Natural killer cell (primary cell): ENCODE data around the gene TNNT2. TPM values are rescaled to one million over a fixed set of nuclear protein-coding genes. Genes with fewer than 3 reads are reported as not detected.

ENCODE experiments used
- ATAC-seq, 3 donors: fragments of 150-1000 bp in 2 of 3; fragments of 200-7000 bp in 1 of 3; cut with Tn5 transposase; 1 replicate in 1 of 3; 2 replicates in 2 of 3; pipeline ENCODE4 v1.10.0; 2021; ENCODE audit warnings: mild to moderate bottlenecking in 2 of 3, moderate library complexity in 2 of 3
- DNase-seq, 2 donors: peaks; one replicate each; pipeline versions ENCODE4 v3.0.0 to v3.0.0-alpha.2; 2013 to 2021; ENCODE audit warnings: mixed read lengths in 1 of 2
- H3K27ac ChIP-seq: one replicate; pipeline ENCODE4 v1.5.1; 2013; ENCODE audit warnings: mild to moderate bottlenecking, low read length
- H3K27me3 ChIP-seq: one replicate; pipeline ENCODE4 v1.6.1; 2013; ENCODE audit warnings: low read length; ENCODE audit not compliant: control insufficient read depth, insufficient read depth
- H3K36me3 ChIP-seq: one replicate; pipeline ENCODE4 v1.6.1; 2013; ENCODE audit warnings: low read length; ENCODE audit not compliant: control insufficient read depth, insufficient read depth
- H3K4me1 ChIP-seq: one replicate; pipeline ENCODE4 v1.6.1; 2013; ENCODE audit warnings: low read length; ENCODE audit not compliant: control insufficient read depth, insufficient read depth
- H3K4me3 ChIP-seq: one replicate; pipeline ENCODE4 v1.5.1; 2013; ENCODE audit warnings: low read length
- H3K9me3 ChIP-seq: one replicate; pipeline ENCODE4 v1.6.1; 2013; ENCODE audit warnings: low read length; ENCODE audit not compliant: control insufficient read depth, insufficient read depth
- H3K27ac Mint-ChIP-seq, 2 donors: one replicate each; pipeline ENCODE4 v1.8.0; 2022; ENCODE audit warnings: mild to moderate bottlenecking in 2 of 2, mixed read lengths in 2 of 2, moderate library complexity in 1 of 2
- H3K27me3 Mint-ChIP-seq, 2 donors: one replicate each; pipeline ENCODE4 v1.8.0; 2022; ENCODE audit warnings: low read depth in 2 of 2, mixed read lengths in 2 of 2
- H3K36me3 Mint-ChIP-seq: one replicate; pipeline ENCODE4 v1.8.0; 2022; ENCODE audit warnings: mixed read lengths
- H3K4me1 Mint-ChIP-seq, 2 donors: one replicate each; pipeline ENCODE4 v1.8.0; 2022; ENCODE audit warnings: mixed read lengths in 2 of 2
- H3K4me3 Mint-ChIP-seq: one replicate; pipeline ENCODE4 v1.8.0; 2022; ENCODE audit warnings: mild to moderate bottlenecking, moderate library complexity, mixed read lengths
- H3K9me3 Mint-ChIP-seq, 2 donors: one replicate each; pipeline ENCODE4 v1.8.0; 2022; ENCODE audit warnings: mixed read lengths in 2 of 2
- CTCF ChIP-seq: fragments of 200-600 bp; IDR thresholded peaks from one replicate; pipeline ENCODE4 v1.8.0; 2022; ENCODE audit warnings: antibody characterized with exemption
- WGBS: methylation state at CpG from one replicate; pipeline ENCODE4 v1.1.7; 2013; ENCODE audit warnings: missing lambda C conversion rate; ENCODE audit not compliant: insufficient coverage; 5-methylcytosine and 5-hydroxymethylcytosine counted together
- intact Hi-C: fragments of 100-400 bp; cut with micrococcal nuclease; formaldehyde crosslinking; loops from one replicate; pipeline ENCODE4 v1.14.2; 2022
- total RNA-seq, 4 donors: library from RNA; stranded (reverse); fragments of 120-200 nt in 1 of 4; gene quantifications; one replicate each; pipeline versions ENCODE4 v1.2.3 to v1.2.4, GENCODE V29; 2013 to 2022

Gene TNNT2
- total RNA-seq, 3 donors from 2014 or later (not counting 1 experiment from before 2014, with no cell fraction given), result not detected

DNA sequence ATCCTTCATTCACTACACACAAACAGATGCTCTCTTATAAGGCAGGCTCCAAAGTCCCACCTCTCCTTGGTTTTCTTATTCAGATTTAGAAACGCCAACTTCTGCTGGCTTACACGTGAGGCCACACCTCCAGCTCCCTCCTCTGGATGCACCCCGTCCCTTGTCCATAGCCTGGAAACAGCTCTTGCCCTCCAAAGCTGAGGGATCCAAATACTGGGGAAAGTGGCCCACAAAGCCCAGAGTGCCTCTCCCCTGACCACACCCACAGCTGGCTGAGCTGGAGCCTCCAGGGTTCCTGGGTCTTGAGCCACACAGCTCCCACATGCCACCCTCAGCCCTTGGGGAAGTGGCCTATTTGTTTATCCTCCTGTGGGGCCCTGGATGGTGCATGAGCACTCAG, 17.1 kb upstream of the TNNT2 start:
- 88% methylated on average over 3 of the region's 3 CpGs for WGBS
- no peak overlapping the region for H3K4me3 Mint-ChIP-seq
- Histone ChIP-seq H3K27me3 (peaks cover 3% of the 10 kb centered on the region), H3K9me3 (no peaks in the 10 kb centered on the region), H3K36me3 (no peaks in the 10 kb centered on the region), H3K27ac (no peak overlapping the region), H3K4me1 (no peaks in the 10 kb centered on the region), H3K4me3 (no peak overlapping the region)
- intact Hi-C loops, result no loop called here
- peaks cover 25 to 32% of the 10 kb centered on the region in 2 donors for H3K27me3 Mint-ChIP-seq
- TF ChIP-seq CTCF, result no peak
- ATAC-seq (no peak), DNase-seq (no peak)
- H3K9me3 Mint-ChIP-seq, result no peaks in the 10 kb centered on the region
- H3K36me3 Mint-ChIP-seq, result no peaks in the 10 kb centered on the region
- no peaks in the 10 kb centered on the region for H3K4me1 Mint-ChIP-seq
- H3K27ac Mint-ChIP-seq, result no peak overlapping the region

- Histone ChIP-seq H3K27me3 (no peaks in the 10 kb centered on the region), H3K4me3 (no peak overlapping the region), H3K9me3 (no peaks in the 10 kb centered on the region), H3K27ac (no peak overlapping the region), H3K36me3 (no peaks in the 10 kb centered on the region), H3K4me1 (no peaks in the 10 kb centered on the region)
- Mint-ChIP-seq H3K4me3 (no peak overlapping the region), H3K36me3 (no peaks in the 10 kb centered on the region), H3K27me3 (peaks cover 17 to 23% of the 10 kb centered on the region in 2 donors), H3K27ac (no peak overlapping the region), H3K9me3 (no peaks in the 10 kb centered on the region), H3K4me1 (no peaks in the 10 kb centered on the region)
- intact Hi-C loops, result no loop called here
- TF ChIP-seq CTCF, result no peak
- DNase-seq, result no peak
- WGBS, result 18% methylated on average over 3 of the region's 3 CpGs
- no peak for ATAC-seq
Observed at GRCh38 chr1:201393076-201393475, 15.6 kb upstream of the TNNT2 start.

- H3K27me3 Mint-ChIP-seq, result peaks cover 17 to 18% of the 10 kb centered on the region in 2 donors
- no peaks in the 10 kb centered on the region for H3K36me3 ChIP-seq
- no peak for DNase-seq
Observed at GRCh38 chr1:201391651-201392511, 14.4 kb upstream of the TNNT2 start.

More at GRCh38 chr1:201391651-201392511, 14.4 kb upstream of the TNNT2 start:
- H3K9me3 ChIP-seq, result no peaks in the 10 kb centered on the region
- no peak for ATAC-seq
- 77% methylated on average over 9 of the region's 9 CpGs for WGBS
- H3K27me3 ChIP-seq, result no peaks in the 10 kb centered on the region
- Mint-ChIP-seq H3K36me3 (no peaks in the 10 kb centered on the region), H3K9me3 (no peaks in the 10 kb centered on the region), H3K4me1 (no peaks in the 10 kb centered on the region), H3K4me3 (no peak overlapping the region), H3K27ac (no peak overlapping the region)
- H3K27ac ChIP-seq, result no peak overlapping the region
- no peaks in the 10 kb centered on the region for H3K4me1 ChIP-seq
- TF ChIP-seq CTCF, result no peak
- H3K4me3 ChIP-seq, result no peak overlapping the region
- intact Hi-C loops, result no loop called here
